Activated naive CD8-positive, alpha-beta T cell treated with anti-CD3 and anti-CD28 coated beads, Interleukin-2, amount 50 U/mL, for 16 hours (primary cell): ENCODE results near the gene PAIP2B.
"Not testable (repeated sequence)": the region's sequence is repeated elsewhere in the genome, so short reads cannot be mapped to it uniquely, and the experiment has no call there.

Experiments
- DNase-seq: peaks from one replicate; pipeline ENCODE4 v3.0.0-alpha.2; 2020; ENCODE audit warnings: low read depth, low spot score

Gene PAIP2B, protein sequence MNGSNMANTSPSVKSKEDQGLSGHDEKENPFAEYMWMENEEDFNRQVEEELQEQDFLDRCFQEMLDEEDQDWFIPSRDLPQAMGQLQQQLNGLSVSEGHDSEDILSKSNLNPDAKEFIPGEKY

DNA sequence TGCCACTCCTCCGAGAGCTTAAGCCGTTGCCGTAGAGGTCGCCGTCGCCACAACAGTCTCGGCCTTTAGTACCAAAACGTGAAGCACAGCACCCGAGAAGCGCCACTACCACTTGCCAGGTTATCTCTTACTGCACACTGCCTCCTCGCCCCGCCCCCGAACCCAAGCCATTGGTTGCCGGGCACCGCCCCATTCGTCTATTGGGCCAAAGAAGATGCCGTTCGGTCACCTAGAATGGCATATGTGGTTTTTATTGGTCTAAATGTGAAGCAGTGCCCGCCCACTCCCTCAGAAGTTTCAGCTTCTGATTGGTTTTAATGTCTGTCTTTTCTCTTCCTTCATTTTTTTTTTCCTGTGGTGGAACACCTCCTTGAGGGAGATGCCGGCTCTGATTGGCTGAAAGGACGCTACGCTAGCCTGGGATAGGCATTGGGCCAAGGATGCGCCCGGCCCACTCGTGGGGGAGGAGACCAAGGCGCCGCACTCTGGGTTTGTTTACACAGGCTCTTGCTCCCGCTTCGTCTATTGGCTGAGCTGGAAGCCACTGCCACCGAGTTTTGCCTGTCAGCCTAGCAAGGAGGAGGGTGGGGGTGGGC is at the start of gene PAIP2B:
Gene PAIP2B (minus strand): TSS at position 139 of the 596 bp plus-strand sequence. CDS start 24,514 bp downstream, outside the sequence.
- DNase-seq: peak; percentile 97

DNA sequence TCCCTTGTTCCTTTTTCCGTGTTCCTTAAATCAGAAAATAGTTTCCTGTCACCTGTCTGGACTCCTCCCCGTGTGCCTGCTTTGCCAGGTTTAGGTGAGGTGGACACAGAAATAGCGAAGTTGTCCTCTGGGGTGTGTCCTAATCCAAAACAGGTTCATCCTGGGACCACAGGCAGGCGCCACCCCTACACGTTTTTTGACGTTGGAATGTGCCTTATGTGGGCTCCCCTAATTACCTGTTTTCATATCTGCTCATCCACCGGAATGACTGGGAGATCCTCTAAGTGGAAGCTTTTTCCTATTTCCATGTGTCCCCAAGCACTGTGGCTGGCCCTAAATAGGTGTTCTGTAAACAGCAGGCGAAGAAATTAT is 49.0 kb upstream of the PAIP2B start:
- no peak for DNase-seq

DNA sequence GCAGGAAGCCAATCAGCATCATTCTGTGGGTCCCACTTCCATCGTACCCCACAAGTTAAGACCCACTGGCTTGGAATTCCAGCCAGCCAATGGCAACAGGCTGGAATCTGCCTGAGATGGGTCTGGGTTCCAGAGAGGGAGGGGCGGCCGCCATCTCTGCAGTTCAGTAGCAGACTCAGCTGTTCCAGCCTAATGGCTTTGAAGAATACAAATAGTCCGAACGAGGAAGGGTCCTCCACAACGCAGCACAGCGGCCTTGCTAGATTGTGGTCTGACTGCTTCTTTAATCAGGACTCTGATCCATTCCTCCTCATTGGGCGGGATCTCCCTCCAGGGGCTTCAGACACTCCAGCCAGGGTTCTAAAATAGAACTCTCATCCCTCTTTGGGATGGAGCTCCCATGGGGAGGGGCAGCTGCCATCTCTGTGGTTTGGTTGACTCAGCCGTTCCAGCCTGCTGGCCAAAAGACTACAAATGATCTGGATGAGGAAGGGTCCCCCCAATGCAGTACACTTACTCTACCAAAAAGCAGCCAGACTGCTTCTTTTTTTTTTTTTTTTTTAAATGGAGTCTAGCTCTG is 42.7 kb upstream of the PAIP2B start:
- DNase-seq: no peak

DNA sequence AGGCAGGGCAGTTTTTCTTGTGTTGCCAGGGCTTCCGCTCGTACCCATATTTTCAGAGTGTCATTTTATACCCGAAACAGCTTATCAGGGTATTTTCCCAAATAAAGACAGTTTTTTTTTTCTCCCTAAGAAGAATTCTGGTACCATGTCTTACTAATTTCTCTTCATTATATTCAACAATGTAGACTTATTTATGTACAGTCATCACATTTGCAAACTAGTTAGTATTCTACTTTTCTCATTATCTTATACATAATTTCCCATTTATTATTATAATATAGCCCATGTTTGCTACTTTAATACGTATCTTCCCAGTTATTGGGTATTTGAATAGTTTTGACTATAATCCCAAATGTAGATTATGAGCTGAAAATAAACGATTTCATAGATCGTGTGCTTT is 36.5 kb upstream of the PAIP2B start:
- no peak for DNase-seq

DNA sequence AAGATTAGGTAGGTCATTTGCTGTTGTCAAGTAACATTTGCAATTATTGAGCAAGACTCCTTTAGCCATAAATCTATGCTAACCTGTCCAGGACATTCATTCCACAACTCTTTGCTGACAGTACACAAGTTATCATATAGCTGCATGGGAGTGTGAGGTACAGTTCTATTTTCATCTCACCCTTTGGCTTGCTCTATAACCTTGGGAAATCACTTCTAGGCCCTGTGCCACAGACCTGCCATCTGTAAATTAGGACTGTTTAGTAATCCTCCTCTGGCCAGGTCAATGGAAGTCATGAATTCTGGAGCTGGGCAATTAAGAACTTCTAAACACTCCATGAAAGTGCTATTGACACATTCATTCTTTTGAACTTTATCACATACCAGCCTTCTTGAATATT is 34.6 kb upstream of the PAIP2B start:
- DNase-seq: no peak

DNA sequence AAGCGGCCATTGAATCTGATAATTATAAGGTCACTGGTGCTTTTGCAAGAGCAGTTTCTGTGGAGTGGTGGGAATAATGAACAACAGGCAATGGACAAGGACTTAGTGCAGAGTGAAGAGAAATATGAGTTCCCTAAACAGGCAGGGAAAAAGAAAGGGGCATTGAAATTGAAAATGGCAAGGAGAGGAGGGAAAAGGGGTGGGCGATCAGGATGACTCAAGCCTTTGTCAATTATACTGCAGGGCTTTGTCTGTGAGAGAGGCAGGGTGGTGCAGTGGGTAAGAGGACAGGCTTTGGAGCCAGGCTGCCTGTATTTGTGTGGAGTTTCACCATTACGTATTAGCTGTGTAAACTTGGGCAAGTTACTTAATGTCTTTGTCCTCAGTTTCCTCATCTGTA is 29.5 kb upstream of the PAIP2B start:
- DNase-seq: no peak

DNA sequence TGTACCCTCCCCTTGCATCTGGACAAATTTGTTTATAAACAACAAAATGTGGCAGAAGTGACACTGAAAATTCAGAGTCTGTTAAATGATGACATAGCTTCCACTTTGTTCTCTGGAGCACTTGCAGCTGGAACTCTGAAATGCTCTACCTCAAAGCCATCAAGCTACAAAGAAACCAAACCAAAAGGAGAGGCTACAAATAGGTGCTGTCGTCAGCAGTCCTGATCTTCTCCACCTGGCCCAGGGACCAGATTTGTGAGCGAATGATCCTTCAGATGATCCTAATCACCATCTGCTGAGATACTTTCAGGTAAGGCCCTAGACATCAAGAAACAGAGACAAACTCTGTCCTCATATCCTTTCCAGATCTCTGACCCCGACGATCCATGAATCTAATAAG is 27.9 kb upstream of the PAIP2B start:
- no peak for DNase-seq

DNA sequence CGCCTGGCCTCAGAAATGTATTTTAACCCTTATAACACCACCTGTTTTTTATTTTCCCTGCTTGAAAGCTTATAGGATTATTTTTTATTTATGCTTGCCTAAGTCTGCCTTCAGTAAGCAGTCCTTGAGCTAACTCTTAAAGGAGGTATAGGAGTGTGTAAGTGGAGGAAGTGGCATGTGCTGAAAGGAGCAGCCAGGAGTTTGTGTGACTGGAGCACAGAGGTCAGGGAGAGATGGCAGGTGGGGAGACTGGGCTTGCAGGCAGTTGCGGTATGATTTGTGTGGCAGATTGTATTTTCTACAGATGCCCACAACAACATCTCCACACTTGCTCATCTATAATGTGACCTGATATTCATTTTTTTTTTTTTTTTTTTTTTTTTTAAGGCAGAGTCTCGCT is 27.2 kb upstream of the PAIP2B start:
- DNase-seq: no peak

DNA sequence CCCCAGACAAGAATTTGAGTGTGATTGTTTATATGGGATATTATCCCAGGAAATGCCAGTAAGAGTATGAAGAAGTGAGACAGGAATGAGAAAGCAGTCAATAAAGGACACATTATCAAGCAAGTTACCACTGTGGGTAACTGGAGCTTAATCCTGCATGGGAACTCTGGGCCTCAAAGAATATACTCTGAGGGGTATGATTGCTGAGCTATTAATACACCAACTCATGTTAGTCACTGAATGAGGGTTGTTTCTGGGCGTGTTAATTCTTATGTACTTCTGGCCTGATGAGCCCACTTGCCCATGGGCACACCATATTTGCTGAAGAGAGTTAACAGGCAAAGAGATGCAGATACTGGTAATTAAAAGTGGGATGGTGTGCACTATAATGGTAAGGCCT is 26.6 kb upstream of the PAIP2B start:
- DNase-seq: no peak

DNA sequence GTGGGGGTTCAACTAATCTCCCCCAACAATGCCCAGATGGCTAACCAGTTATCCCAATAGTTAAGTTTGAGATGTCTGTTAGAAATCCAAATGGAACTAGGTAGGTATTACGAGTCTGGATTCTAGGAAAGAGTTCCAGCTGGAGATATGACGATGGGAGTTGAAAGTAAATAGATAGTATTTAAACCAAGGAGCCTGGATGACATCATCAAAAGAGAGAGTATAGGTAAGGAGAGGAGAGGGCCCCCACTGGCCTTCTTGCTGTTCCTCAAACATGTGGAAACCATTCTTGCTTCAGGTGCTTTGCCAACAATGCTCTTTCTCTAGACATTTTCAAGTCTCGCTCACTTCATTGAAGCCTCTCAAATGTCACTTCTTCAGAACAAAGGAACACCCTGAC is 26.0 kb upstream of the PAIP2B start:
- DNase-seq: no peak

DNA sequence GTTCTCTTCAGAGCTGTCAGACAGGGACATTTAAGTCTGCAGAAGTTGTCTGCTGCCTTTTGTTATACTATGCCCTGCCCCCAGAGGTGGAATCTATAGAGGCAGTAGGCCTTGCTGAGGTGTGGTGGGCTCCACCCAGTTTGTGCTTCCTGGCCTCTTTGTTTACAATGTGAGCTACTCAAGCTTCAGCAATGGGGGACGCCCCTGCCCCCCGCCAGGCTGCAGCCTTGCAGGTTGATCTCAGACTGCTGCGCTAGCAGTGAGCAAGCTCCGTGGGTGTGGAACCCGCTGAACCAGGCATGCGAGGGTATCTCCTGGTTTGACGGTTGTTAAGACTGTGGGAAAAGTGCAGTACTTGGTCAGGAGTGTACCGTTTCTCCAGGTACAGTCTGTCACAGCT is 24.0 kb upstream of the PAIP2B start:
- DNase-seq: no peak

DNA sequence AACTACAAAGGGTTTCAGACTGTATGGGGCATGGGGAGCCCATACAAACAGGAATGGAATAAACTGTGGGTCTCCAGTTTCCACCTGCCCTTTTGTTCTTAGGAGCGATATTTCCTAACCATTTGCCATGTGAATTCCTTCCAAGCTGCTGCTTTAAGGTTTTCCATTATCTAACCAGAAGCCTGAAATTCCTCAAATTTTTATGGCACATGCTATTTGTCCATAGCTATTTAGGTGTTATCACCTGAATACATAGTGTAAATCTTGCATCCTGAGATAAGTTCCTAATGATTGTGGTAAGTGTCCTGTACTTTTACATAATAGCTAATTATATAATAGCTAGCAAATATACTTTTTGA is 17.4 kb upstream of the PAIP2B start:
- DNase-seq: no peak

DNA sequence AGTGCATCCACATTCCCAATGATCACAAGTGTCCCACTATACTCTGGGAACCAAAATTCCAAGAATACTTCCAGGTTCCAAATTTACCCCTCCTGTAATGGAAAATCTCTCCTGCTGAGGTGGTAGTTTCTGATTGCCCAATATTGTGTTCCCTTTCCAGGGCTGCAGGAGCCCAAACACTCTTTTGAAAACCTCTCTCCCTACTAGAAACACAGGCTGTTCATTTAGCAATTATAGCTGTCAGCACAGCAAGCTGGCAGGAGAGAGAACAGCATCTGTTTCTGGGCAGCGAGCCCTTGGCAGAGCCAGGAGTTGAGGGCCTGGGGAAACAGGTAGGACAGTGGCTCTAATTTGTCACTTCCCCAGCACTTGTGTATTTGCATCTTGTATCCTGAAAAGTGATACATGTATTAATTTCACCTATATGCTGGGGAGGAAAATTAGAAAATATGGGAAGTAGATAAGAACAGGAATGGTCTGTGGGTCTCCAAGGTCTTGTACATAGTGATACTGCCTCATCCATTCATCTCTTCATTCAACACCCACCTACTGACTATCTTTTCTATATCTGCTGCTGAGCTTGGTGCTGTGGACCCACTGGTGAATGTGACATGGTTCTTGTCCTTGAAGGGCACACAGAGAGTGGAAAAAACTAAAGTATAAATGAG is 16.9 kb upstream of the PAIP2B start:
- DNase-seq: no peak

DNA sequence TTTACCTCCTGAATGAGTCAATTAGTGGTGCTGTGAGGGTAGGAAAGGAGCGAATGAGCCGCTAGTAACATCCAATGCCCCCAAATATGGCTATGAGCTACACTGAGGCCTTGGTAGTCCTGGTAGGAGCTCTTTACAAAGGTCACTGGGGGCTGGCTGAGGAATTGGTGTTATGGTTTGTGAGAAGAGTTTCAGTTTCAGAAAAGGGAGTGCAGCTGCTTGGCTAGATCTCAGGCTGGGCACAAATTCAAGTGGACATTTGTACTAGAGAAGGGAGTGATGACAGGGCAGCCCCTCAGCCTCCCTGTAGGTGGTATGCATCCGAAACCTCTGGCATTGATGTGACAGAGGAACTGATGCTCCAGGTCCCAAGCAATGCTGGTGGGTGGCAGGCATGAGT is 13.9 kb upstream of the PAIP2B start:
- DNase-seq: no peak

DNA sequence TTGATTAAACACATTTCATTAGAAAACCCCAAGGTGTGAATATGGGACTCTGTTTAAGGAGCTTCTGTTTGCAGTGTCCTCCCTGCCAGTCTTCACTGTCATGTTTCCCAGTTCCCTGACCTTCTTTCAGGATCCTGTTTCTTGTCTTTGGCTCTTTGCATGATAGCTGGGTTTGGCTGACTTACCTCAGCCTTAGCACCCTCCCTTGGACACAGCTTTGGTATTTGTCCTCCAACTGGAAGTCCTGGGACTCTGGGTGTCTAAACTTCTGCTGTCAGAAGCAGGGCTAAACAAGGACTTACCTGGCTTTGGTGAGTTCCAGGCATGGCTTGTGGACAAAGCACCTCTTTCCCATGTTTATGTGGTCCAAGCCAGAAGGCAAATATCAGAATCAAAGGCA is 11.2 kb upstream of the PAIP2B start:
- no peak for DNase-seq

DNA sequence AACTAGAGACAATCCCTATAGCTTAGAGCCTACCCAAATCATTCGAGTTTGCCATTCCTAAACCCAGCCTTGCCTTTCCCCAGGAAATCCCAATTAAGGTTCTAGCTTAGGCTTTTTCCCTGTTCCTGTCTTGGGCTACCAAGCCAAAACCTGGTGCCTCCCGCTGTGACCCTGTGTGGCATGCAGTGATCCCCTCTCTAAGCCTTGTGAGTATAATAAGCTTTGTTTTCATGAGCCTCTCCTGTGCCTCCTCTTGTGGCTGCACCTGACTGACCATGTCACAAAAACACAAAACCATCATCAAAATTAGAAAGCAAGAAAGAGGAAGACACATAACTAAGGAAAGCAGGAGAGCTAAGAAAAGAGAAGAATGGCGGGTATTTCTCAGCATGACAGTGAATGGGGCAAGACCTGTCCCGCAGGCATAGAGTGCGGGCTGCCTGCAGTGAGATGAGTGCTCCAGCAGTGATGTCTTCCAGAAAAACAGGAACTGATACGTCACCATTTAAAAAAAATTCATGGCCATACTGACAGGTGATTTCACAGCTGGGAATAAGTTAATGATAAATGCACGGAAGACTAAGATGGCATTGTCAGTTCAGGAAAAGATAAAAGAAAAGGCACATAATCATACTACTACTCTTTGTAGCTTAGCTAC is 9.2 kb upstream of the PAIP2B start:
- no peak for DNase-seq

DNA sequence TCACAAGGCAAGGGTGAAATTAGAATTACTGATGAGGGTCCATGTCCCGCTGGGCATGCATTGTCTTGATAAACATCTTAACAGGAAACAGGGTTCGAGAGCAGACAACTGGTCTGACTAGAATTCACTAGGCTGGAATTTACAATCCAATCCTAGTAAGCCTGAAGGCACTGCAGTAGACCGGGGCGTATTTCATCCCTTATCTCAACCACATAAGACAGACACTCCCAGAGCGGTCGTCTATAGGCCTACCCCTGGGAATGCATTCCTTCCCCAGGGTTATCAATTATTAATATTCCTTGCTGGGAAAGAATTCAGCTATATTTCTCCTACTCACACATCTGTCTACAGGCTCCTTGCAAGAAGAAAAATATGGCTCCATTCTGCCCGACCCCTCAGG is 6.2 kb upstream of the PAIP2B start:
- not testable (repeated sequence) for DNase-seq

DNA sequence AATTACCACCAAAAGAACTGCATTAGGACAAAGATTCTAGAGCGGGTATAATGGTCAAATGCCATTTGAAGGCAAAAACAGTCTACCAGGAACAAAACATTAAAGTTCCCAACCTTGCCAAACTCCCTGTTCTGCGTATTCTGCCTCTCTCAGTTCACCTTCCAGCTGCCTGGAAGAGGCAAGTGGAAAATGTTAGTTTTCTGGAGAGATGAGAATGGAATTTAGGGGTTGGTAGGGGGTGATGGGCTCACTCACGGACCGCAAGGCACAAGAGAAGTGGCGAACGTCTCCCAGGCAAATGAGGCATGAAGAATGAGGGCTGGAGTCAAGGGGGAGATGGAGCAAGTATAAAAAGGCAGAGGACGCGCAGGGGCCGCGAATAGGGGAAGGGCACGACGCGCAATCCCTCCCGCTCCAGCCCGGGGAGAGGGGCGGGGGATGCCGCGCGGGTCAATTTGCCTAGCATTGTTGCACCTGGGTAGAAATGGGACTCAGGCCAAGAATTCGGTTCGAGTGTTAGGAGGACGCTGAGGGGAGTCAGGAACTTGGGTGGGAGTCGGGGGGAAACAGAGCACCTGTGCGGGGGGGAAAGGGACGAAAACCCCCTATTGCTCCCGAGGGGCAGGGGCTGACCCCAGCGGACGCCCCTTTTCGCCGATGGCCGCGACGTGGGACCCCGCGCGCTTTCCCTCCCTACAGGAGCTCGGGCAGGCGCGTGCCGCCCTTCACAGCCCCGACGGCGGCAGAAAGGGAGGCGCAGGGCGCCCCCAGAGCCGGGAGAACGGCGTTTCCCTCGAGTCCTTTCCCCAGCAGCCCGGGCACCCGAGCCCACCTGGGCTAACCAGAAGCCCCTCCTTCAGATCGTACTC is 573 bp downstream of the PAIP2B start:
- DNase-seq: no peak

DNA sequence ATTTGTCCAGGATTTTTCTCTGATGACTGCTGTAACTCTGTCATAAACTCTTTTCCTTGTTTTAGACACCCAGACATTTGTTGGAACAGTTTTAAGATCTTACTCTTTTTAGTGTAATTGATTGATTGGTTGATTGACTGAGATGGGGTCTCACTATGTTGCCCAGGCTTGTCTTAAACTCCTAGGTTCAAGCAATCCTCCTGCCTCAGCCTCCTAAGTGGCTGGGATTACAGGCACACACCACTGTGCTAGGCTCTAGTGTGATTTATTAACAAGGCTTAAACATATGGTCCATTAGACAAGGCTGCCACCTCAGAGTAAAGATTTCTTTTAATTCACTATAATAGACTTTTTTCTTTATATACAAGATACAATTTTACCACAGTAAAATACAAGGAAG is 2.0 kb downstream of the PAIP2B start:
- no peak for DNase-seq

DNA sequence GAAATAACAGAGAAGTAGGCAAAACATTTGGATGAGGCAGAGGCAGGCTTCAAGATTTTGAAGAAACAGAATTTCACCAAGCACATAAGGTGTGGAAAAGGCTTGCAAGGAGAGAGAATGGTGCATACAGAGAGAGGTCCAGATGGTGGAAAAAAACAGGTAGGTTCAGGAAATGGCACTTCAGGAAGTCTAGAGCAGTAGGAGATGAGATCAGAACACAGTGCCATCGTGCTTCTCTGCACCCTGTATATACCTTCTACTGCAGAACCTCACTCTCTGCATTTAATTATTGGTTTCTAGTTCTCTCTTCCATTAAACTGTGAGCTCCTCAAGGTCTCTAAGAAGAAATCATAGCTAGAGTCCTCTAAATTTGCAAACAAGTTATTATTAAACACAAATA is 2.4 kb downstream of the PAIP2B start:
- DNase-seq: no peak

DNA sequence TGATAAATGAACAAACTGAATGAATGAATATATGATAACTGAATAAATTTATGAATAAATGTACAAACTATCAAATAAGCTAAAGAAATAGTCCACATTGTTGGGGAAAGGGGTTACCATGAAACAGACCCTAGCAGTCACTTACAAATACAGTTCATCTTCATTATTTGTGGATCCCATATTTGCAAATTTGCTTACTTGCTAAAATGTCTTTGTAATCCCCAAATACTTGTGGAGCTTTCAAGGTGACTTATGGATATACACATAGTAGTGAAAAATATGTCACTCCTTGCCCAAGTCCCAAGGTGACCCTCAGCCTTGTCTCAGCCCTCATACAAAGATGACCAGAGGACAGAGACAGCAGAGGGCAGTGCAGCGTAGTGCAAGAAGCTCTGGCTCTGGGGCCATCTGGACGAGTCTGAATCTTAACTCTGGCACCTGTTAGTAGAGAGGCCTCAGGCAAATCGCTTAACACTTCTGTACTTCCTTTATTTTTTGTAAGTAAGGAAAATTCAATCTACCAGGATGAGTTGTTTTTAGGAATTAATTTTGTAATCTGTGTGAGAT is 3.1 kb downstream of the PAIP2B start:
- no peak for DNase-seq

DNA sequence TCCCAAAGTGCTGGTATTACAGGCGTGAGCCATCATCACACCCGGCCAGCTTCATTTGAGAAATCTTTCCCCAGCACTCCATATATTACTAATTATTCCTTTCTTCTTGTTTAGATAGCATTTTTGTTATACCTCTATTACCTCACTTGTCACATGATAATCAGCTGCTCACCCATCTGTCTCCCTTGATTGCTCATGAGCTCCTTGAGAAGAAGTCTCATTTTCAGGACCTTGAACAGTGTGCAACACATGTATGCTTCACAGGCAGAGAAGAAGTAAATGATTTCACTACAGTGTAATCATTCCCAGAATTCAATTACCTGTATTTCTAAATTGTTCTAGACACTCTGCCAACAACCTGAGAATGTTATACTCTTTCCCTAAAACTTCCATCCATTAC is 6.2 kb downstream of the PAIP2B start:
- DNase-seq: no peak
